Gastrocnemius medialis (tissue), 4 donors: ENCODE data around the gene TEX2. TPM values are rescaled to one million over a fixed set of nuclear protein-coding genes. Genes with fewer than 3 reads are reported as not detected.

Source experiments
- ATAC-seq, 2 donors: fragments of 150-250 bp; one replicate each; pipeline ENCODE4 v1.9.1; 2016
- DNase-seq, 2 donors: peaks; one replicate each; pipeline ENCODE4 v3.0.0-alpha.2; 2019
- H3K27ac ChIP-seq, 4 donors: fragments of 200-600 bp; sonication (generic); 1 replicate in 1 of 4; 2 replicates in 3 of 4; pipeline ENCODE4 v1.5.1; 2016 to 2018; ENCODE audit warnings: mild to moderate bottlenecking in 2 of 4, moderate library complexity in 1 of 4
- H3K27me3 ChIP-seq, 3 donors: fragments of 200-600 bp; sonication (generic) in 2 of 3; 1 replicate in 1 of 3; 2 replicates in 2 of 3; pipeline versions ENCODE4 v1.5.1 to v1.6.0; 2016 to 2019; ENCODE audit warnings: mild to moderate bottlenecking in 1 of 3, moderate library complexity in 1 of 3
- H3K36me3 ChIP-seq, 2 donors: fragments of 200-600 bp; sonication (generic) in 1 of 2; one replicate each; pipeline ENCODE4 v1.5.1; 2017 to 2018
- H3K4me1 ChIP-seq, 2 donors: fragments of 200-600 bp; sonication (generic) in 1 of 2; one replicate each; pipeline ENCODE4 v1.5.1; 2016 to 2017; ENCODE audit warnings: mild to moderate bottlenecking in 2 of 2
- H3K4me3 ChIP-seq, 4 donors: fragments of 200-600 bp; sonication (generic) in 3 of 4; 1 replicate in 1 of 4; 2 replicates in 3 of 4; pipeline ENCODE4 v1.5.1; 2016 to 2019; ENCODE audit warnings: mild to moderate bottlenecking in 2 of 4
- H3K9me3 ChIP-seq, 3 donors: fragments of 200-600 bp; sonication (generic) in 2 of 3; 1 replicate in 1 of 3; 2 replicates in 2 of 3; pipeline ENCODE4 v1.5.1; 2016 to 2019
- POLR2A ChIP-seq, 2 donors: fragments of 450-650 bp; IDR thresholded peaks; one replicate each; pipeline ENCODE4 v1.6.1; 2017; ENCODE audit warnings: antibody characterized with exemption in 2 of 2, mild to moderate bottlenecking in 2 of 2, moderate library complexity in 2 of 2
- in situ Hi-C, 4 donors: fragments of 200-750 bp; cut with MboI; loops; one replicate each; pipeline versions ENCODE4 v1.15.0 to v1.8.0; 2017; ENCODE audit warnings: low sequenced_read_pairs in 4 of 4
- intact Hi-C: fragments of 100-400 bp; cut with DNase I; formaldehyde crosslinking; loops from one replicate; pipeline ENCODE4 v1.15.1; 2023; ENCODE audit warnings: low total_unique reads
- total RNA-seq, 4 donors: library from RNA; depleted of rRNA; stranded (reverse); fragments of >200 nt; gene quantifications; one replicate each; pipeline versions ENCODE4 v1.1.0 to v1.2.3, GENCODE V29; 2016
- TF ChIP-seq, protein P1 (sequence below), 5 experiments: fragments of 450-650 bp in 3 of 5; fragments of 200-600 bp in 2 of 5; sonication (generic) in 2 of 5; IDR thresholded peaks in 4 of 5; conservative IDR thresholded peaks in 1 of 5; 1 replicate in 4 of 5; 2 replicates in 1 of 5; pipeline ENCODE4 v1.5.1; 2016 to 2019; ENCODE audit warnings: antibody characterized with exemption in 5 of 5, mild to moderate bottlenecking in 3 of 5, moderate library complexity in 3 of 5

The TEX2 gene
- total RNA-seq, 4 donors from 2014 or later: 39.0 to 91.1 (median 77.4) TPM

DNA sequence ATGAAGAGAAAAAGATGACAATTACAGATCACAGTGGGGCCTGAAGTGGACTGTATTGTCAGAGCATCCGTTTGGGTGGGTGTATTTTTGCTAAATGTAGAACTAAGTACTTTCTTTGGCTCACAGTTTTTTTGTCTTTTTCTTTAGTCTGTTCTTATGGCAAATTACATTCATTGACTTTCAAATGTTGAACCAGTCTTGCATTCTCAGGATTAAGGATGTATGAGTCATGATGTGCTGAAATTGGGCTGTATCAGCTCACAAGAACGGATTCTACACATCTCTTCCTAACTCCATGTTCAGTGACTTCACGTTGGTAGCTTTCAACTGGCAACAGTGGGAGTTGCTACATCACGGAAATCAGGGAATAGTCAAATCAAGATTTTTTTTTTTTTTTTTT is 66.5 kb downstream of the TEX2 start:
- ATAC-seq (no peak), DNase-seq (no peak)
- TF ChIP-seq, protein P1, sequence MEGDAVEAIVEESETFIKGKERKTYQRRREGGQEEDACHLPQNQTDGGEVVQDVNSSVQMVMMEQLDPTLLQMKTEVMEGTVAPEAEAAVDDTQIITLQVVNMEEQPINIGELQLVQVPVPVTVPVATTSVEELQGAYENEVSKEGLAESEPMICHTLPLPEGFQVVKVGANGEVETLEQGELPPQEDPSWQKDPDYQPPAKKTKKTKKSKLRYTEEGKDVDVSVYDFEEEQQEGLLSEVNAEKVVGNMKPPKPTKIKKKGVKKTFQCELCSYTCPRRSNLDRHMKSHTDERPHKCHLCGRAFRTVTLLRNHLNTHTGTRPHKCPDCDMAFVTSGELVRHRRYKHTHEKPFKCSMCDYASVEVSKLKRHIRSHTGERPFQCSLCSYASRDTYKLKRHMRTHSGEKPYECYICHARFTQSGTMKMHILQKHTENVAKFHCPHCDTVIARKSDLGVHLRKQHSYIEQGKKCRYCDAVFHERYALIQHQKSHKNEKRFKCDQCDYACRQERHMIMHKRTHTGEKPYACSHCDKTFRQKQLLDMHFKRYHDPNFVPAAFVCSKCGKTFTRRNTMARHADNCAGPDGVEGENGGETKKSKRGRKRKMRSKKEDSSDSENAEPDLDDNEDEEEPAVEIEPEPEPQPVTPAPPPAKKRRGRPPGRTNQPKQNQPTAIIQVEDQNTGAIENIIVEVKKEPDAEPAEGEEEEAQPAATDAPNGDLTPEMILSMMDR (IDR thresholded peaks at IDR 0.05 in 4 of 5, conservative IDR thresholded peaks at IDR 0.05 in 1 of 5): no peak
- no peak for TF ChIP-seq POLR2A (IDR thresholded peaks at IDR 0.05)
- in situ Hi-C loops (no loop called here), intact Hi-C loops (no loop called here)
- Histone ChIP-seq H3K27me3 (no peaks in the 10 kb centered on the region), H3K9me3 (no peaks in the 10 kb centered on the region), H3K4me3 (no peak overlapping the region), H3K4me1 (peaks cover 44 to 54% of the 10 kb centered on the region in 2 donors), H3K27ac (no peak overlapping the region), H3K36me3 (peaks cover 0 to 6% of the 10 kb centered on the region in 2 donors)

DNA sequence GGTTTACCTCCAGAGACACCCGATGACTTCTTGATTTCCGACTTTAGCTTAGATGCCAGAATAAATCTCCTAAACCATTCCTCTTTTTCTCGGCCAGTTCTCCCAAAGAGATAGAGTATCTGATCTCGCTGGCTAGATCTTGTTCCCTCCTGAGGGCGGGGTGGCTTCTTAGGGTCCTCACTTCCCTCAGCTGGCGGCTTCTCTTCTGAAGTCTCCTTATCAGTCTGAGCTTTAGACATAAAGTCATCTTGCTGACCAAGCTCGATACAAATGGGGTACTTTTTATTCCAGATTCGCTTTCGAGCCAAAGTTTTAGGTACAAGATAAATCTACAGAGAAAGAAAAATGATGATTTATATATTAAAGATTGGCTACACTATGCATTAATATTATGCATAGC is 69.5 kb downstream of the TEX2 start:
- TF ChIP-seq POLR2A (IDR thresholded peaks at IDR 0.05): no peak
- TF ChIP-seq, protein P1 (IDR thresholded peaks at IDR 0.05 in 4 of 5, conservative IDR thresholded peaks at IDR 0.05 in 1 of 5): no peak

GRCh38 chr17:64192589-64192988 is 70.5 kb downstream of the TEX2 start:
- no peaks in the 10 kb centered on the region for H3K27me3 ChIP-seq
- H3K4me1 ChIP-seq: peaks cover 11 to 25% of the 10 kb centered on the region in 2 donors
- TF ChIP-seq, protein P1 (IDR thresholded peaks at IDR 0.05 in 4 of 5, conservative IDR thresholded peaks at IDR 0.05 in 1 of 5): no peak
- TF ChIP-seq POLR2A (IDR thresholded peaks at IDR 0.05): no peak
- H3K27ac ChIP-seq: peak overlapping the region; percentile 21 to 63 (median 48)
- no peaks in the 10 kb centered on the region for H3K9me3 ChIP-seq
- ATAC-seq (peak; percentile 67 to 72), DNase-seq (no peak)
- in situ Hi-C loops: no loop called here
- H3K4me3 ChIP-seq: no peak overlapping the region
- H3K36me3 ChIP-seq: peaks cover 0 to 11% of the 10 kb centered on the region in 2 donors
- intact Hi-C loops: no loop called here

More for the DNA sequence above, 69.5 kb downstream of the TEX2 start:
- Histone ChIP-seq H3K9me3 (no peaks in the 10 kb centered on the region), H3K36me3 (peaks cover 0 to 6% of the 10 kb centered on the region in 2 donors), H3K27ac (peak overlapping the region in 3 of 4 donors; percentile 10 to 63 (median 50)), H3K27me3 (no peaks in the 10 kb centered on the region), H3K4me1 (peaks cover 15 to 30% of the 10 kb centered on the region in 2 donors), H3K4me3 (no peak overlapping the region)
- ATAC-seq: no peak
- intact Hi-C loops (no loop called here), in situ Hi-C loops (no loop called here)
- no peak for DNase-seq

DNA sequence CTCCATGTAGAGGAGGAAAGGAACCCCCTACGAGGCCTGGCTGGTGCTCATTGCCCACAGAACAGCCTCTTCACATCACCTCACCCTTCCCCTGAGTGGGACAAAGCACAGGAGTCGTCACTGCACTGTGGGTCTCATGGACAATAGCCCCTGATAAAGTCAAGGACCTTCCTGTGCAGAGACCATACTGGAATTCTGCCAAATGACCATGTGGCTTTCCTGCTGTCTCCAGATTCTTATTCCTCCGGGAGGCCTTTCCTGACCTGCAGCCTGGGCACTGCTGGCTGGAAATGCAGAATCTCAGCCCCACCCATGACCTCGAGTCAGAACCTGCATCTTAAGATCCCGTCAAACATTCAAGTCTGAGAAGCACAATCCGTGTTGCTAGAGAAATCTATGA is 72.6 kb downstream of the TEX2 start:
- in situ Hi-C loops (no loop called here), intact Hi-C loops (no loop called here)
- H3K27ac ChIP-seq: peak overlapping the region in 3 of 4 donors; percentile 16 to 47 (median 34)
- H3K4me3 ChIP-seq: no peak overlapping the region
- H3K4me1 ChIP-seq: peaks cover 17 to 37% of the 10 kb centered on the region in 2 donors
- no peaks in the 10 kb centered on the region for H3K9me3 ChIP-seq
- H3K36me3 ChIP-seq: peaks cover 0 to 13% of the 10 kb centered on the region in 2 donors
- no peak for DNase-seq
- ATAC-seq: peak in 1 of 2 donors; percentile 26
- TF ChIP-seq, protein P1 (IDR thresholded peaks at IDR 0.05 in 4 of 5, conservative IDR thresholded peaks at IDR 0.05 in 1 of 5): no peak
- TF ChIP-seq POLR2A (IDR thresholded peaks at IDR 0.05): no peak
- H3K27me3 ChIP-seq: no peaks in the 10 kb centered on the region

DNA sequence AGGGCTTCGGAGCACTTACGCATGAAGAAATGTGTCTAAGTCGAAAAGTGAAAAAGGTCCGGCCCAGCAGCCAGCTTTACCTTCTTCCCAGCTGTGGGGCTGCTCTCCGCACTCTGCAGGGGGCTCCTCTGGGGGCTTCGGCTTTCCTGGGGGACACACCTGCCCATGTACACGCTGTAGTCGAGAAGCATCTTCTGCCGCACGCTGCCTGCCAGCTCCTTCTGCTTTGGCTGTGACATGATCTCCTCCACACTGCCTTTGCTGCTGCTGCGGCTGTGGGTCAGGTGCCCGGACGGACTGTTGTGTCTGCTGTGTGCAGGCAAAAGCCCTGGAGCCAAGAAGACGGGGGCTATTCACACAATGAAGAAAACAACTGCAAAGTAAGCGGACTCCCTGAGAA is 75.0 kb downstream of the TEX2 start:
- Histone ChIP-seq H3K4me3 (no peak overlapping the region), H3K4me1 (peaks cover 21 to 34% of the 10 kb centered on the region in 2 donors), H3K36me3 (peaks cover 0 to 13% of the 10 kb centered on the region in 2 donors), H3K9me3 (no peaks in the 10 kb centered on the region), H3K27ac (peak overlapping the region; percentile 27 to 79 (median 50)), H3K27me3 (no peaks in the 10 kb centered on the region)
- intact Hi-C loops: no loop called here
- TF ChIP-seq, protein P1 (IDR thresholded peaks at IDR 0.05 in 4 of 5, conservative IDR thresholded peaks at IDR 0.05 in 1 of 5): no peak
- TF ChIP-seq POLR2A (IDR thresholded peaks at IDR 0.05): no peak
- ATAC-seq (no peak), DNase-seq (no peak)
- in situ Hi-C loops: no loop called here
